Measurements from ENCODE around the gene ZG16.

DNA sequence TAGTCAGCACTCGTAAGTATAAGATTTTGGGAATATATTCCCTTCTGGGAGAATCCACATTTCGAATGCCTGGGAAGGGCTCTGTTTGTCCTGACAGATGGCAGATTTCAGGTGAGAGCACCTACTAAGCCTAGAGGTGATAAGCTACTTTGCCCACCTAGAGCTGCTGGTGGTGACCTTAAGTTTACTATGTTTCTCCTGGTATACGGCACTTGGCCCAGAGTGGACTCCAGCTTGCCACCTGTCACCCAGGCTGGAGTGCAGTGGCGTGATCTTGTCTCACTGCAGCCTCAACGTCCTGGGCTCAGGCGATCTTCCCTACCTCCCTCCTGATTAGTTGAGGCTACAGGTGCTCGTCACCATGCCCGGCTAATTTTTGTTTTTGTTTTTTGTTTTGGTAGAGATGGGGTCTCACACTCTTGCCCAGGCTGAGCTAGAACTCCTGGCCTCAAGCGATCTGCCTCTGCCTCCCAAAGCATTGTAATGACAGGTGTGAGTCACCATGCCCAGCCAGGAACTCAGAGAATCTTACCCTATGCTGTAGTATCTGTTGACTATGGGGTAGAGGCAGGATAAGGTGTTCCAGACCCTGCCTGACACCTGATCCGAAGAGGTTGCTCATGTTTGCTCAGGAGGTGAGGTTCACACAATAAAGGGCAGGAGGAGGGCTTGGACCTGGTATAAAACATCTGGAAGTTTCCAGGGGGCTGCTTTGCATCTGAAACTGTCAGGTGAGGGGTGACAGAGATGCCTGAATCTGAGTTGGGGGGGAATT, at the start of gene ZG16:
- TF ChIP-seq POLR2A (IDR thresholded peaks at IDR 0.05; ENCODE audit: low read depth, low read length), result no peak
- no peak for TF ChIP-seq POLR2AphosphoS5 (IDR thresholded peaks at IDR 0.05; ENCODE audit: low read depth, low read length)
- no peak for TF ChIP-seq TAF1 (IDR thresholded peaks at IDR 0.05; ENCODE audit: low read depth, low read length)

Data from GM12891 (cell line).